ENCODE results near the gene ACRV1. TPM values are rescaled to one million over a fixed set of nuclear protein-coding genes. Genes with fewer than 3 reads are reported as not detected.
A peak's percentile ranks its signal among the peaks of the same experiment; 100 is the strongest.

The ACRV1 gene
- total and polyA plus RNA-seq, 2 of the 13 experiments (the other 11 are each of a cell fraction or from before 2014, with no cell fraction given) = not detected

GRCh38 chr11:125625630-125626287 is 54.9 kb downstream of the ACRV1 start (continued):
- TF ChIP-seq ZFP90 (CRISPR knock-in tag; IDR thresholded peaks at IDR 0.05; ENCODE audit: borderline replicate concordance) = peak; percentile 87
- no peak for TF ChIP-seq SOX5 (CRISPR knock-in tag; IDR thresholded peaks at IDR 0.05; ENCODE audit: borderline replicate concordance)
- no peak for TF ChIP-seq ARNT (IDR thresholded peaks at IDR 0.05)
- peak; percentile 87 for TF ChIP-seq GABPB1 (CRISPR knock-in tag; IDR thresholded peaks at IDR 0.05)
- peak; percentile 36; the same call in 1 of the 2 replicates for TF ChIP-seq FOSL2 (CRISPR knock-in tag; IDR thresholded peaks at IDR 0.05)
- peak; percentile 66 for TF ChIP-seq PHF21A (CRISPR knock-in tag; IDR thresholded peaks at IDR 0.05)
- TF ChIP-seq NR2F2 (IDR thresholded peaks at IDR 0.05; ENCODE audit: borderline replicate concordance, low read depth) = peak; percentile 64; the same call in 1 of the 2 replicates
- peak; percentile 36; the same call in 1 of the 2 replicates for TF ChIP-seq ZNF670 (CRISPR knock-in tag; IDR thresholded peaks at IDR 0.05; ENCODE audit: borderline replicate concordance)
- TF ChIP-seq ZNF296 (CRISPR knock-in tag; conservative IDR thresholded peaks at IDR 0.05) = 0 out of 2 replicates have a peak, but pooled peaks have one; percentile 44
- TF ChIP-seq ZNF720 (CRISPR knock-in tag; IDR thresholded peaks at IDR 0.05) = no peak
- TF ChIP-seq ZNF674 (CRISPR knock-in tag; IDR thresholded peaks at IDR 0.05; ENCODE audit: low read depth) = no peak
- no peak for TF ChIP-seq MNT (IDR thresholded peaks at IDR 0.05)
- TF ChIP-seq BORCS8-MEF2B (CRISPR knock-in tag; IDR thresholded peaks at IDR 0.05) = peak; percentile 92
- peak; percentile 93; the same call in 1 of the 2 replicates for TF ChIP-seq SPEN (CRISPR knock-in tag; IDR thresholded peaks at IDR 0.05; ENCODE audit: low read depth)
- TF ChIP-seq MIER2 (CRISPR knock-in tag; IDR thresholded peaks at IDR 0.05) = 0 out of 2 replicates have a peak, but pooled peaks have one; percentile 31
- peak; percentile 70; the same call in 1 of the 2 replicates for TF ChIP-seq ZNF253 (CRISPR knock-in tag; IDR thresholded peaks at IDR 0.05; ENCODE audit: borderline replicate concordance)
- peak; percentile 82 for TF ChIP-seq ZNF407 (CRISPR knock-in tag; IDR thresholded peaks at IDR 0.05; ENCODE audit: not compliant biosample characterization)

Measured in HepG2 (cell line).